T-cell (primary cell): ENCODE measurements around the gene LATS2. TPM values are rescaled to one million over a fixed set of nuclear protein-coding genes. Genes with fewer than 3 reads are reported as not detected.

Experiments
- ATAC-seq, 4 experiments: fragments of 200-7000 bp in 3 of 4; fragments of 150-1000 bp in 1 of 4; cut with Tn5 transposase; replicated peaks in 1 of 4; 1 replicate in 3 of 4; 2 replicates in 1 of 4; pipeline ENCODE4 v1.10.0; 2021; ENCODE audit warnings: moderate library complexity in 3 of 4, mild to moderate bottlenecking in 2 of 4, moderate number of reproducible peaks in 1 of 4
- CTCF ChIA-PET, 2 donors: fragments of 300-600 bp; sonication (Branson Sonifier 250); formaldehyde crosslinking; loops; one replicate each; lab custom pipeline; 2022; ENCODE audit warnings: antibody characterized with exemption in 2 of 2; lab: Charles Lee
- POLR2A ChIA-PET, 2 donors: fragments of 300-600 bp; sonication (Branson Sonifier 250); formaldehyde crosslinking; loops; one replicate each; lab custom pipeline; 2022; ENCODE audit warnings: antibody characterized with exemption in 2 of 2; lab: Charles Lee
- DNase-seq, 35 experiments: peaks; one replicate each; pipeline versions ENCODE4 v3.0.0 to v3.0.0-alpha.2; 2013 to 2023
- H3K27ac ChIP-seq: one replicate; pipeline ENCODE4 v1.5.1; 2013; ENCODE audit warnings: low read length
- H3K27me3 ChIP-seq, 2 experiments: replicated peaks in 1 of 2; 1 replicate in 1 of 2; 2 replicates in 1 of 2; pipeline versions ENCODE4 v1.6.1 to v1.7.0; 2013; ENCODE audit warnings: low read length in 1 of 2, mixed read lengths in 1 of 2; ENCODE audit not compliant: control insufficient read depth in 2 of 2, insufficient read depth in 2 of 2; ENCODE audit errors: extremely low read depth in 1 of 2
- H3K36me3 ChIP-seq, 2 donors: 1 replicate in 1 of 2; 2 replicates in 1 of 2; pipeline versions ENCODE4 v1.6.1 to v1.7.0; 2013; ENCODE audit warnings: low read length in 1 of 2; ENCODE audit not compliant: control insufficient read depth in 2 of 2, insufficient read depth in 1 of 2; ENCODE audit errors: extremely low read depth in 1 of 2
- H3K4me1 ChIP-seq, 2 experiments: 1 replicate in 1 of 2; 2 replicates in 1 of 2; pipeline versions ENCODE4 v1.6.1 to v1.7.0; 2013; ENCODE audit warnings: low read length in 2 of 2, mixed read lengths in 1 of 2; ENCODE audit not compliant: insufficient read depth in 2 of 2, control insufficient read depth in 1 of 2; ENCODE audit errors: extremely low read depth in 1 of 2
- H3K4me3 ChIP-seq, 2 donors: 1 replicate in 1 of 2; 2 replicates in 1 of 2; pipeline versions ENCODE4 v1.5.1 to v1.7.0; 2013; ENCODE audit warnings: mild to moderate bottlenecking in 2 of 2, low read length in 1 of 2, moderate library complexity in 1 of 2; ENCODE audit not compliant: control insufficient read depth in 1 of 2; ENCODE audit errors: extremely low read depth in 1 of 2
- H3K9me3 ChIP-seq: 2 replicates; pipeline ENCODE4 v1.7.0; 2013
- H3K27ac Mint-ChIP-seq, 2 donors: one replicate each; pipeline ENCODE4 v1.8.0; 2020 to 2021; ENCODE audit warnings: mild to moderate bottlenecking in 2 of 2, mixed read lengths in 2 of 2
- H3K27me3 Mint-ChIP-seq, 2 donors: one replicate each; pipeline ENCODE4 v1.8.0; 2021 to 2022; ENCODE audit warnings: mixed read lengths in 2 of 2
- H3K36me3 Mint-ChIP-seq: one replicate; pipeline ENCODE4 v1.8.0; 2021; ENCODE audit warnings: mixed read lengths
- H3K4me1 Mint-ChIP-seq, 3 donors: one replicate each; pipeline ENCODE4 v1.8.0; 2020 to 2022; ENCODE audit warnings: mixed read lengths in 3 of 3, mild to moderate bottlenecking in 1 of 3
- H3K4me3 Mint-ChIP-seq, 3 donors: one replicate each; pipeline ENCODE4 v1.8.0; 2020 to 2022; ENCODE audit warnings: mild to moderate bottlenecking in 3 of 3, mixed read lengths in 3 of 3, moderate library complexity in 3 of 3
- H3K9me3 Mint-ChIP-seq, 3 donors: one replicate each; pipeline ENCODE4 v1.8.0; 2020 to 2022; ENCODE audit warnings: mixed read lengths in 3 of 3
- WGBS: methylation state at CpG from one replicate; pipeline ENCODE4 v1.1.5; 2013; ENCODE audit warnings: missing lambda C conversion rate; ENCODE audit not compliant: insufficient coverage; 5-methylcytosine and 5-hydroxymethylcytosine counted together
- total RNA-seq, 35 experiments: library from RNA in 6 of 35; stranded (reverse) in 6 of 35; fragments of 120-200 nt in 1 of 35; gene quantifications; one replicate each; pipeline versions ENCODE4 v1.2.1 to v1.2.4 and lab custom pipeline; 2013 to 2026

The LATS2 gene
- total RNA-seq, 5 donors from 2014 or later (not counting 1 experiment from before 2014, with no cell fraction given) = 0.88 to 4.2 (median 2.7) TPM

DNA sequence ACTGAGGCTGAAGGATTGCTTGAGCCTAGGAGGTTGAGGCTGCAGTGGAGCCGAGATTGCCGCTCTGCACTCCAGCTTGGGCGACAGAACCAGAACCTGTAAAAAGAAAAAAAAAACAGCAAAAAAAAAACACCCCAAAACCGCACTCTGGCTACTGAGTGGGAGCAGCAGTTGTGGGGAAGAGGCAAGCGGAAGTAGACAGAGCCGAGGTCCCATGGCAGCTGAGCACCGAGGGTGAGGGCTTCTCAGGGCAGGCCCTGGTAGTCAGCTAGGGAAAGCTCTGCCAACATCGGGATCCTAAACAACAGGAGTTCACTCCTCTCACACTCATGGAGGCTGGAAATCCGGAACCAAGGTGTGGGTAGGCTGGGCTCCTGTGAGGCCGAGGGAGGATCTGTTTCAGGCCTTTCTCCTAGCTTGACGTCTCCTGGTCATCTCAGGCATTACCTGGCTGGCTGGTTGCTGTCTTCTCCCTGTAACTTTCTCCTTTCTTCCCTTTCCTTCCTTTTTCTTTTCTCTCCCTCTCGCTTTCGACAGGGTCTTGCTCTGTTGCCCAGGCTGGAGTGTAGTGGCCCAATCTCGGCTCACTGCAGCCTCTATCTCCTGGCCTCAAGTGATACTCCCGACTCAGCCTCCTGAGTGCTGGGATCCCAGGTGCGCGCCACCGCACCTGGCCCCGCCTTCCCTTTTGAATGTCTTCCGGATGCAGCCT lies 15.8 kb upstream of the LATS2 start:
- CTCF ChIA-PET = no interaction called here
- 85% methylated on average over 15 of the region's 20 CpGs for WGBS
- no peak overlapping the region for H3K27ac Mint-ChIP-seq

GRCh38 chr13:21076253-21076652 lies 14.9 kb upstream of the LATS2 start:
- Mint-ChIP-seq H3K4me3 (peak overlapping the region in 2 of 3 donors; percentile 39 to 82), H3K36me3 (no peaks in the 10 kb centered on the region), H3K27me3 (peaks cover 6 to 23% of the 10 kb centered on the region in 2 donors), H3K4me1 (peaks cover 17 to 28% (median 17%) of the 10 kb centered on the region in 3 donors), H3K9me3 (no peaks in the 10 kb centered on the region), H3K27ac (no peak overlapping the region)
- Histone ChIP-seq H3K27ac (no peak overlapping the region), H3K36me3 (no peaks in the 10 kb centered on the region), H3K4me3 (no peak overlapping the region), H3K27me3 (peaks cover 0 to 37% of the 10 kb centered on the region in 2 experiments), H3K9me3 (no peaks in the 10 kb centered on the region), H3K4me1 (peaks cover 8 to 21% of the 10 kb centered on the region in 2 experiments)
- WGBS = 79% methylated on average over 7 of the region's 18 CpGs
- ATAC-seq (peak in 1 of 4 experiments; percentile 11), DNase-seq (no peak)
- POLR2A ChIA-PET = no interaction called here
- CTCF ChIA-PET = no interaction called here

More for the DNA sequence above, 15.8 kb upstream of the LATS2 start:
- no peaks in the 10 kb centered on the region for H3K9me3 ChIP-seq
- peaks cover 8 to 21% of the 10 kb centered on the region in 2 experiments for H3K4me1 ChIP-seq
- Mint-ChIP-seq H3K4me3 (peak overlapping the region; percentile 39 to 65 (median 58)), H3K36me3 (no peaks in the 10 kb centered on the region), H3K27me3 (peaks cover 6 to 23% of the 10 kb centered on the region in 2 donors), H3K9me3 (no peaks in the 10 kb centered on the region), H3K4me1 (peaks cover 15 to 22% (median 16%) of the 10 kb centered on the region in 3 donors)
- H3K27me3 ChIP-seq = peaks cover 0 to 37% of the 10 kb centered on the region in 2 experiments
- H3K27ac ChIP-seq = no peak overlapping the region
- DNase-seq (no peak), ATAC-seq (no peak)
- H3K36me3 ChIP-seq = no peaks in the 10 kb centered on the region
- H3K4me3 ChIP-seq = no peak overlapping the region
- POLR2A ChIA-PET = no interaction called here

DNA sequence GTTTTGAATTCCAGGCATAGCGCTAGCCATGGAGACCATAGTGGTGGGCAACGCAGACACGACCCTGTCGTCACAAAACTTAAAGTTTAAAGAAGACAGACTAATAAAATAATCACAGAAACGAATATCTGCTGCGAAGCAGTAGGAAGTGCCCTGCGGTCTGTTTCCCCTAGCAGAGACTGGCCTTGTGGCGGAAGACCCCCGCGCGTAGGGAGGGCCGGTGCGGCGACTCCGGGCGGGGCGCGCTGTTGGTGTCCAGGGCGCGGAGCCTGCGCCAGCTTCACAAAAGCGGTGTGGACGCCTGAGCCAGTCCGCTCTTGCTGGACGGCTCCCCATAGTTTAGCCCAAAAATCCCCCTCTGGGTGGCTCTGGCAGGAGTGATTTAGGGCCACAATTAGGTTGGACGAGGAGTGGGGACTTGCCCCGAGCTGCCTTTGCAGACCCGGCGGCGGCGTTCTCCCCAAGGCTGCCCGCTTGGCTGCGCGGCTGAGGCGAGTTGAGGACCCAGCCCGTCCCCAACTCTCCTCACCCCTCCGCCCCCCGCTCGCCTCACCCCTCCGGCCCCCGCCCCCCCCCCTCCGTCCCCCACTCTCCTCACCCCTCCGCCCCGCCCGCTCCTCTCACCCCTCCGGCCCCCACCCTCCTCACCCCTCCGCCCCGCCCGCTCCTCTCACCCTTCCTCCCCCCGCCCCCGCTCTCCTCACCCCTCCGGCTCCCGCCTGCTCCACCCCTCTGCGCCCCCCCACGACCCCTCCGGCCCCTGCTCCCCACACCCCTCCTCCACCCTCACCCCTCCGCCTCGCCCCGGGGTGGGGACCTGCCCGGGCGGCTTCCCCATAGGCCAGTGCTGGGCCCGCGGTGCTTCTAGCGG lies 14.2 kb upstream of the LATS2 start:
- peak; percentile 29 to 44 (median 40) for ATAC-seq
- peaks cover 6 to 23% of the 10 kb centered on the region in 2 donors for H3K27me3 Mint-ChIP-seq
- H3K9me3 ChIP-seq = no peaks in the 10 kb centered on the region
- WGBS = under 1% methylated on average over 22 of the region's 64 CpGs
- no peaks in the 10 kb centered on the region for H3K9me3 Mint-ChIP-seq
- peak overlapping the region; percentile 69 to 82 (median 77) for H3K4me3 Mint-ChIP-seq
- H3K4me1 ChIP-seq = peaks cover 8 to 21% of the 10 kb centered on the region in 2 experiments
- H3K27me3 ChIP-seq = peaks cover 0 to 37% of the 10 kb centered on the region in 2 experiments
- H3K4me3 ChIP-seq = peak overlapping the region; percentile 50 to 90
- H3K27ac ChIP-seq = peak overlapping the region; percentile 38
- DNase-seq = peak in 10 of 35 experiments; percentile 4 to 32 (median 12)
- ChIA-PET CTCF (no interaction called here), POLR2A (no interaction called here)
- no peaks in the 10 kb centered on the region for H3K36me3 ChIP-seq
- H3K4me1 Mint-ChIP-seq = peaks cover 17 to 32% (median 21%) of the 10 kb centered on the region in 3 donors
- no peaks in the 10 kb centered on the region for H3K36me3 Mint-ChIP-seq
- peak overlapping the region; percentile 44 to 81 for H3K27ac Mint-ChIP-seq

- peaks cover 8 to 21% of the 10 kb centered on the region in 2 experiments for H3K4me1 ChIP-seq
- CTCF ChIA-PET = no interaction called here
- WGBS = 17% methylated on average over 1 of the region's 9 CpGs
- H3K9me3 Mint-ChIP-seq = no peaks in the 10 kb centered on the region
- H3K27ac ChIP-seq = peak overlapping the region; percentile 38
- H3K27ac Mint-ChIP-seq = peak overlapping the region; percentile 50 to 81
- no peaks in the 10 kb centered on the region for H3K9me3 ChIP-seq
- peaks cover 17 to 32% (median 21%) of the 10 kb centered on the region in 3 donors for H3K4me1 Mint-ChIP-seq
- H3K36me3 Mint-ChIP-seq = no peaks in the 10 kb centered on the region
- H3K36me3 ChIP-seq = no peaks in the 10 kb centered on the region
- peaks cover 0 to 37% of the 10 kb centered on the region in 2 experiments for H3K27me3 ChIP-seq
- ATAC-seq (peak; percentile 79 to 83 (median 80)), DNase-seq (peak in 27 of 35 experiments; percentile 10 to 42 (median 28))
- peak overlapping the region; percentile 50 to 90 for H3K4me3 ChIP-seq
- peak overlapping the region; percentile 69 to 82 (median 77) for H3K4me3 Mint-ChIP-seq
- peaks cover 6 to 23% of the 10 kb centered on the region in 2 donors for H3K27me3 Mint-ChIP-seq
- POLR2A ChIA-PET = no interaction called here
Observed at GRCh38 chr13:21075011-21075378, 13.6 kb upstream of the LATS2 start.

DNA sequence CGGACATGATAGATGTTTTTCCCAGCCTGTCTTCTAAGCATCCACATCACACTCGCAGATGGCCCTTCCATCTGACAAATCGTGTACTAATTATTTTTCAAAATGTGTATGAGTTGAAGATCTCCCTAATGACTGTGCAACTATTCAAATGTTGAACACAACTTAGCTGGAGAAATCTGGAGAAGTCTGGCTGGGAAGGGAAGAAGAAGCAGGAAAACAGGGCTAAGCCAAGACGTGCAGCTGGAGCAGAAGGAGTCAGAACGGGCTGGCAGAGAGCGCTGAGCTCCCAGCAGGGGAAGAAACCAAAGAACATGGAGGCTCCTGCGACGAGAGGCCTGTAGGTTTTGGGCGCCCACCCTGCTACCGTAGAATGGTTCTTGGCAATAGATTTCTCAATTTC lies 13.2 kb upstream of the LATS2 start:
- no peak overlapping the region for H3K4me3 ChIP-seq
- POLR2A ChIA-PET = no interaction called here
- peak overlapping the region; percentile 2 for H3K27ac ChIP-seq
- no peaks in the 10 kb centered on the region for H3K9me3 ChIP-seq
- Mint-ChIP-seq H3K27me3 (peaks cover 6 to 23% of the 10 kb centered on the region in 2 donors), H3K4me3 (peak overlapping the region in 2 of 3 donors; percentile 77 to 82), H3K36me3 (no peaks in the 10 kb centered on the region), H3K9me3 (no peaks in the 10 kb centered on the region), H3K27ac (peak overlapping the region; percentile 45 to 50), H3K4me1 (peaks cover 17 to 32% (median 21%) of the 10 kb centered on the region in 3 donors)
- ATAC-seq = no peak
- CTCF ChIA-PET = no interaction called here
- H3K4me1 ChIP-seq = peaks cover 8 to 21% of the 10 kb centered on the region in 2 experiments
- no peak for DNase-seq
- 74% methylated on average over 3 of the region's 10 CpGs for WGBS
- H3K27me3 ChIP-seq = peaks cover 0 to 37% of the 10 kb centered on the region in 2 experiments
- H3K36me3 ChIP-seq = no peaks in the 10 kb centered on the region

- Mint-ChIP-seq H3K4me1 (peaks cover 17 to 32% (median 21%) of the 10 kb centered on the region in 3 donors), H3K27ac (peak overlapping the region in 1 of 2 donors; percentile 16), H3K9me3 (no peaks in the 10 kb centered on the region), H3K4me3 (no peak overlapping the region), H3K36me3 (no peaks in the 10 kb centered on the region), H3K27me3 (peaks cover 0 to 13% of the 10 kb centered on the region in 2 donors)
- Histone ChIP-seq H3K27ac (no peak overlapping the region), H3K4me3 (no peak overlapping the region), H3K27me3 (peaks cover 0 to 31% of the 10 kb centered on the region in 2 experiments), H3K36me3 (no peaks in the 10 kb centered on the region), H3K4me1 (peaks cover 8 to 21% of the 10 kb centered on the region in 2 experiments), H3K9me3 (no peaks in the 10 kb centered on the region)
- CTCF ChIA-PET = interaction anchor here in 1 of 2 donors (0.6 kb wide), 1 partner anchor 444 kb away, joined by 3 read pairs; no protein-coding TSS in a partner anchor
- DNase-seq = no peak
- POLR2A ChIA-PET = no interaction called here
- no peak for ATAC-seq
Observed at GRCh38 chr13:21071924-21072323, 10.5 kb upstream of the LATS2 start.
